GM23338 (cell line): ENCODE results near the gene ITGB1BP1. TPM values are rescaled to one million over a fixed set of nuclear protein-coding genes. Genes with fewer than 3 reads are reported as not detected.

Source experiments
- ATAC-seq: fragments of 200-7000 bp; cut with Tn5 transposase; 3 replicates; pipeline ENCODE4 v1.9.1; 2020
- DNase-seq: peaks from one replicate; pipeline ENCODE4 v3.0.0-alpha.2; 2015; ENCODE audit warnings: low spot score
- H2AFZ ChIP-seq: fragments of 200-600 bp; sonication (generic); 2 replicates; pipeline ENCODE4 v1.8.0; 2016; ENCODE audit warnings: antibody characterized with exemption, mild to moderate bottlenecking, moderate library complexity
- H3F3A ChIP-seq: fragments of 200-600 bp; sonication (generic); replicated peaks from 2 replicates; pipeline ENCODE4 v1.8.0; 2017; ENCODE audit warnings: antibody characterized with exemption, mixed run types, low read depth
- H3K27ac ChIP-seq: fragments of 200-600 bp; sonication (generic); 2 replicates; pipeline ENCODE4 v1.6.1; 2016; ENCODE audit warnings: low read depth
- H3K27me3 ChIP-seq: fragments of 200-600 bp; sonication (generic); 2 replicates; pipeline ENCODE4 v1.8.0; 2016; ENCODE audit warnings: mild to moderate bottlenecking, mixed run types, moderate library complexity; ENCODE audit not compliant: insufficient read depth
- H3K36me3 ChIP-seq: fragments of 200-600 bp; sonication (generic); 2 replicates; pipeline ENCODE4 v1.8.0; 2016; ENCODE audit warnings: mild to moderate bottlenecking; ENCODE audit not compliant: insufficient read depth
- H3K4me1 ChIP-seq: fragments of 200-600 bp; sonication (generic); 2 replicates; pipeline ENCODE4 v1.8.0; 2016; ENCODE audit warnings: mild to moderate bottlenecking, moderate library complexity; ENCODE audit not compliant: insufficient read depth
- H3K4me2 ChIP-seq: fragments of 200-600 bp; sonication (generic); 2 replicates; pipeline ENCODE4 v1.7.1; 2017; ENCODE audit warnings: mixed run types
- H3K4me3 ChIP-seq: fragments of 200-600 bp; sonication (generic); 2 replicates; pipeline ENCODE4 v1.6.1; 2016; ENCODE audit warnings: mixed run types
- H3K79me2 ChIP-seq: fragments of 200-600 bp; sonication (generic); replicated peaks from 2 replicates; pipeline ENCODE4 v1.8.0; 2017; ENCODE audit warnings: mild to moderate bottlenecking; ENCODE audit not compliant: insufficient read depth
- H3K9me2 ChIP-seq: fragments of 200-600 bp; sonication (generic); 2 replicates; pipeline ENCODE4 v1.8.0; 2017; ENCODE audit not compliant: insufficient read depth
- H4K20me1 ChIP-seq: fragments of 200-600 bp; sonication (generic); replicated peaks from 2 replicates; pipeline ENCODE4 v1.8.0; 2017; ENCODE audit warnings: mild to moderate bottlenecking; ENCODE audit not compliant: insufficient read depth
- H3K27ac Mint-ChIP-seq: 2 replicates; pipeline ENCODE4 v1.8.0; 2020; ENCODE audit warnings: inconsistent platforms, mild to moderate bottlenecking, moderate library complexity, mixed read lengths
- H3K27me3 Mint-ChIP-seq: 3 replicates; pipeline ENCODE4 v1.8.0; 2022; ENCODE audit warnings: low read depth, mild to moderate bottlenecking, moderate library complexity, mixed read lengths, inconsistent platforms; ENCODE audit not compliant: insufficient read depth, poor library complexity
- H3K36me3 Mint-ChIP-seq: 3 replicates; pipeline ENCODE4 v1.8.0; 2021; ENCODE audit warnings: low read depth, mild to moderate bottlenecking, inconsistent platforms, moderate library complexity, mixed read lengths
- H3K4me1 Mint-ChIP-seq: 3 replicates; pipeline ENCODE4 v1.8.0; 2020; ENCODE audit warnings: mild to moderate bottlenecking, inconsistent platforms, mixed read lengths
- H3K4me3 Mint-ChIP-seq: 3 replicates; pipeline ENCODE4 v1.8.0; 2021; ENCODE audit warnings: moderate library complexity, mild to moderate bottlenecking, inconsistent platforms, mixed read lengths
- H3K9me3 Mint-ChIP-seq: 3 replicates; pipeline ENCODE4 v1.8.0; 2020; ENCODE audit warnings: moderate library complexity, mild to moderate bottlenecking, inconsistent platforms, mixed read lengths
- CREB1 ChIP-seq: fragments of 250-450 bp; sonication (Bioruptor Pico); IDR thresholded peaks from 2 replicates; pipeline ENCODE4 v1.5.0; 2020; ENCODE audit warnings: low read depth, mild to moderate bottlenecking, moderate library complexity
- EZH2phosphoT487 ChIP-seq: fragments of 200-600 bp; sonication (generic); IDR thresholded peaks from one replicate; pipeline ENCODE4 v1.8.1; 2018; ENCODE audit warnings: antibody characterized with exemption; ENCODE audit not compliant: unreplicated experiment
- JUNB ChIP-seq: IDR thresholded peaks from one replicate; pipeline ENCODE4 v1.6.1; 2016; ENCODE audit warnings: antibody characterized with exemption; ENCODE audit not compliant: unreplicated experiment
- NANOG ChIP-seq: IDR thresholded peaks from 2 replicates; pipeline ENCODE4 v1.6.1; 2016; ENCODE audit warnings: antibody characterized with exemption, borderline replicate concordance
- POLR2AphosphoS5 ChIP-seq: IDR thresholded peaks from 2 replicates; pipeline ENCODE4 v1.6.1; 2016; ENCODE audit warnings: antibody characterized with exemption, low read depth
- STAT1 ChIP-seq: IDR thresholded peaks from one replicate; pipeline ENCODE4 v1.6.1; 2016; ENCODE audit warnings: antibody characterized with exemption; ENCODE audit not compliant: unreplicated experiment
- ZNF331 ChIP-seq: fragments of 250-450 bp; sonication (Bioruptor Pico); IDR thresholded peaks from 2 replicates; pipeline ENCODE4 v1.5.0; 2020; ENCODE audit warnings: low read depth, mild to moderate bottlenecking, moderate library complexity
- polyA plus RNA-seq: library from polyadenylated mRNA; unstranded; fragments of >200 nt; fragmentation: Nextera tagmentation; extraction: Ambion mirVana; gene quantifications from 2 replicates; pipeline ENCODE4 v1.2.1, GENCODE V29; 2016
- total RNA-seq: library from RNA; depleted of rRNA; stranded (reverse); fragments of >200 nt; shearing (Covaris generic); gene quantifications from 2 replicates; pipeline ENCODE4 v1.2.3, GENCODE V29; 2014
- TF ChIP-seq, protein P1 (sequence below): fragments of 250-450 bp; sonication (Bioruptor Pico); IDR thresholded peaks from 2 replicates; pipeline ENCODE4 v1.5.0; 2020; ENCODE audit warnings: mild to moderate bottlenecking, moderate library complexity
- TF ChIP-seq, protein P2 (sequence below), 2 experiments: fragments of 200-600 bp in 1 of 2; sonication (generic) in 1 of 2; conservative IDR thresholded peaks; 2 replicates each; pipeline versions ENCODE4 v1.5.1 to v1.6.1; 2016 to 2017; ENCODE audit warnings: antibody characterized with exemption in 2 of 2, low read depth in 2 of 2, mild to moderate bottlenecking in 2 of 2, moderate library complexity in 1 of 2
- TF ChIP-seq, protein P3 (sequence below): IDR thresholded peaks from one replicate; pipeline ENCODE4 v1.6.1; 2018; ENCODE audit warnings: antibody characterized with exemption; ENCODE audit not compliant: unreplicated experiment

Gene ITGB1BP1
- total and polyA plus RNA-seq, 2 experiments from 2014 or later, result 29.1 to 63.5 TPM

DNA sequence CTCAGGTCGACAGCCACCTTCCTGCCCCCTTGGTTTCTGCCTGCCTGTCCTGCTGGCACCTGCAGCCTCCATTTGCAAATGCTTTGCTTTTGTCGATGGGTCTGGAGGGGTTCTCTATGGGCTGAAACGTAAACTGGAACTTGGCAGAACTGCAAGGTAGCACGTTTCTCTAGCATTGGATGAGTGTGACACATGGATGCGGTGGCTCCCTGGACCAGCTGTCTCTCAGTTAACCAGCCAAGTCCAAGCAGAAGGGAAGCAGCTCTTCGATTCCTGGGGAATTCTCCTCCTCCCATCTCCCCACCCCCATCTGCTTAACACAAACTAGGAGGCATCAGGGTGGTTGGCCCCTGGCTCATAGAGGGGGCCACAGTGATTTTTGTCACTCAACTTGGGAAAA is 57.3 kb downstream of the ITGB1BP1 start:
- H3K27ac ChIP-seq, result no peak overlapping the region
- H3K36me3 ChIP-seq, result no peaks in the 10 kb centered on the region; the same call in 1 of the 2 replicates
- H4K20me1 ChIP-seq, result no peaks in the 10 kb centered on the region
- H3K27me3 ChIP-seq, result no peaks in the 10 kb centered on the region
- no peak for TF ChIP-seq EZH2phosphoT487
- Mint-ChIP-seq H3K27ac (no peak overlapping the region), H3K9me3 (no peaks in the 10 kb centered on the region), H3K27me3 (peaks cover 6% of the 10 kb centered on the region), H3K4me3 (no peak overlapping the region), H3K4me1 (0 out of 3 replicates have a peak, but pooled peaks cover under 1% of the 10 kb centered on the region), H3K36me3 (peaks cover 23% of the 10 kb centered on the region; the same call in 2 of the 3 replicates)
- no peaks in the 10 kb centered on the region for H3F3A ChIP-seq
- ATAC-seq, result no peak
- H3K79me2 ChIP-seq, result no peaks in the 10 kb centered on the region
- no peak overlapping the region for H3K4me2 ChIP-seq
- H2AFZ ChIP-seq, result no peak overlapping the region
- H3K9me2 ChIP-seq, result no peaks in the 10 kb centered on the region
- no peak overlapping the region for H3K4me3 ChIP-seq
- no peaks in the 10 kb centered on the region for H3K4me1 ChIP-seq
- DNase-seq, result no peak

DNA sequence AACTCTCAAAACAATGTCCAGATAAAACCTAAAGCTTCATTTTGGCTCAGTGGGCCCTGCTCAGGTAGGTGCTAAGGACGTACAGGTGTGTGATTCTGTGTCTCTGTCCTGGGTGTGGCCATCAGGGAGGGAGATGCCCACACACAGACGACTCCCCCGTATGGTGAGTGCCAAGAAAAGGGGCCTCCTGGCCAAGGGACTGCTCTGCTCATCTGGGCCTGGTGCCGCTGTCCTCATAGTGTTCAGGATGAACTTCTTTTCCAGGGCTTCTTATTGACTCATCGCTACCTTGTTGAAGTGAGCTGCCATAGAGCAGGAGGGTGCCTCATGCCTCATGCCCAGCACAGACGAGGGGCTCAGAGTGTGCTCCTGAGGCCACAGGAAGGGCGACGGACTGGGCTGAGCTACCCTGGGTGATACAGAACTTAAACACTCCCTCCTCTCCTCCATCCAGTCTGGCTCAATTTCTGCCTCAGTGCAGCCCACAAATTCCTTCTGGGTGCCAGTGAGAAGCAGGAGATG is 57.8 kb downstream of the ITGB1BP1 start:
- Mint-ChIP-seq H3K27ac (no peak overlapping the region; the same call in 1 of the 2 replicates), H3K4me1 (no peaks in the 10 kb centered on the region), H3K27me3 (peaks cover 6% of the 10 kb centered on the region), H3K9me3 (no peaks in the 10 kb centered on the region), H3K36me3 (peaks cover 22% of the 10 kb centered on the region; the same call in 2 of the 3 replicates), H3K4me3 (no peak overlapping the region)
- Histone ChIP-seq H3F3A (no peaks in the 10 kb centered on the region), H3K9me2 (no peaks in the 10 kb centered on the region), H2AFZ (no peak overlapping the region), H3K27ac (no peak overlapping the region), H3K4me3 (no peak overlapping the region), H3K27me3 (no peaks in the 10 kb centered on the region), H3K4me1 (no peaks in the 10 kb centered on the region), H3K79me2 (no peaks in the 10 kb centered on the region), H3K4me2 (no peak overlapping the region), H3K36me3 (no peaks in the 10 kb centered on the region; the same call in 1 of the 2 replicates), H4K20me1 (no peaks in the 10 kb centered on the region)
- DNase-seq (no peak), ATAC-seq (no peak)
- TF ChIP-seq STAT1, result no peak
- no peak for TF ChIP-seq NANOG
- TF ChIP-seq, protein P1, sequence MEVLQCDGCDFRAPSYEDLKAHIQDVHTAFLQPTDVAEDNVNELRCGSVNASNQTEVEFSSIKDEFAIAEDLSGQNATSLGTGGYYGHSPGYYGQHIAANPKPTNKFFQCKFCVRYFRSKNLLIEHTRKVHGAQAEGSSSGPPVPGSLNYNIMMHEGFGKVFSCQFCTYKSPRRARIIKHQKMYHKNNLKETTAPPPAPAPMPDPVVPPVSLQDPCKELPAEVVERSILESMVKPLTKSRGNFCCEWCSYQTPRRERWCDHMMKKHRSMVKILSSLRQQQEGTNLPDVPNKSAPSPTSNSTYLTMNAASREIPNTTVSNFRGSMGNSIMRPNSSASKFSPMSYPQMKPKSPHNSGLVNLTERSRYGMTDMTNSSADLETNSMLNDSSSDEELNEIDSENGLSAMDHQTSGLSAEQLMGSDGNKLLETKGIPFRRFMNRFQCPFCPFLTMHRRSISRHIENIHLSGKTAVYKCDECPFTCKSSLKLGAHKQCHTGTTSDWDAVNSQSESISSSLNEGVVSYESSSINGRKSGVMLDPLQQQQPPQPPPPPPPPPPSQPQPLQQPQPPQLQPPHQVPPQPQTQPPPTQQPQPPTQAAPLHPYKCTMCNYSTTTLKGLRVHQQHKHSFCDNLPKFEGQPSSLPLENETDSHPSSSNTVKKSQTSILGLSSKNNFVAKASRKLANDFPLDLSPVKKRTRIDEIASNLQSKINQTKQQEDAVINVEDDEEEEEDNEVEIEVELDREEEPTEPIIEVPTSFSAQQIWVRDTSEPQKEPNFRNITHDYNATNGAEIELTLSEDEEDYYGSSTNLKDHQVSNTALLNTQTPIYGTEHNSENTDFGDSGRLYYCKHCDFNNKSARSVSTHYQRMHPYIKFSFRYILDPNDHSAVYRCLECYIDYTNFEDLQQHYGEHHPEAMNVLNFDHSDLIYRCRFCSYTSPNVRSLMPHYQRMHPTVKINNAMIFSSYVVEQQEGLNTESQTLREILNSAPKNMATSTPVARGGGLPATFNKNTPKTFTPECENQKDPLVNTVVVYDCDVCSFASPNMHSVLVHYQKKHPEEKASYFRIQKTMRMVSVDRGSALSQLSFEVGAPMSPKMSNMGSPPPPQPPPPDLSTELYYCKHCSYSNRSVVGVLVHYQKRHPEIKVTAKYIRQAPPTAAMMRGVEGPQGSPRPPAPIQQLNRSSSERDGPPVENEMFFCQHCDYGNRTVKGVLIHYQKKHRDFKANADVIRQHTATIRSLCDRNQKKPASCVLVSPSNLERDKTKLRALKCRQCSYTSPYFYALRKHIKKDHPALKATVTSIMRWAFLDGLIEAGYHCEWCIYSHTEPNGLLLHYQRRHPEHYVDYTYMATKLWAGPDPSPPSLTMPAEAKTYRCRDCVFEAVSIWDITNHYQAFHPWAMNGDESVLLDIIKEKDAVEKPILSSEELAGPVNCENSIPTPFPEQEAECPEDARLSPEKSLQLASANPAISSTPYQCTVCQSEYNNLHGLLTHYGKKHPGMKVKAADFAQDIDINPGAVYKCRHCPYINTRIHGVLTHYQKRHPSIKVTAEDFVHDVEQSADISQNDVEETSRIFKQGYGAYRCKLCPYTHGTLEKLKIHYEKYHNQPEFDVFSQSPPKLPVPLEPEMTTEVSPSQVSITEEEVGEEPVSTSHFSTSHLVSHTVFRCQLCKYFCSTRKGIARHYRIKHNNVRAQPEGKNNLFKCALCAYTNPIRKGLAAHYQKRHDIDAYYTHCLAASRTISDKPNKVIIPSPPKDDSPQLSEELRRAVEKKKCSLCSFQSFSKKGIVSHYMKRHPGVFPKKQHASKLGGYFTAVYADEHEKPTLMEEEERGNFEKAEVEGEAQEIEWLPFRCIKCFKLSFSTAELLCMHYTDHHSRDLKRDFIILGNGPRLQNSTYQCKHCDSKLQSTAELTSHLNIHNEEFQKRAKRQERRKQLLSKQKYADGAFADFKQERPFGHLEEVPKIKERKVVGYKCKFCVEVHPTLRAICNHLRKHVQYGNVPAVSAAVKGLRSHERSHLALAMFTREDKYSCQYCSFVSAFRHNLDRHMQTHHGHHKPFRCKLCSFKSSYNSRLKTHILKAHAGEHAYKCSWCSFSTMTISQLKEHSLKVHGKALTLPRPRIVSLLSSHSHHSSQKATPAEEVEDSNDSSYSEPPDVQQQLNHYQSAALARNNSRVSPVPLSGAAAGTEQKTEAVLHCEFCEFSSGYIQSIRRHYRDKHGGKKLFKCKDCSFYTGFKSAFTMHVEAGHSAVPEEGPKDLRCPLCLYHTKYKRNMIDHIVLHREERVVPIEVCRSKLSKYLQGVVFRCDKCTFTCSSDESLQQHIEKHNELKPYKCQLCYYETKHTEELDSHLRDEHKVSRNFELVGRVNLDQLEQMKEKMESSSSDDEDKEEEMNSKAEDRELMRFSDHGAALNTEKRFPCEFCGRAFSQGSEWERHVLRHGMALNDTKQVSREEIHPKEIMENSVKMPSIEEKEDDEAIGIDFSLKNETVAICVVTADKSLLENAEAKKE (CRISPR knock-in tag), result no peak
- no peak for TF ChIP-seq CREB1 (CRISPR knock-in tag)
- no peak for TF ChIP-seq EZH2phosphoT487
- TF ChIP-seq, protein P2, sequence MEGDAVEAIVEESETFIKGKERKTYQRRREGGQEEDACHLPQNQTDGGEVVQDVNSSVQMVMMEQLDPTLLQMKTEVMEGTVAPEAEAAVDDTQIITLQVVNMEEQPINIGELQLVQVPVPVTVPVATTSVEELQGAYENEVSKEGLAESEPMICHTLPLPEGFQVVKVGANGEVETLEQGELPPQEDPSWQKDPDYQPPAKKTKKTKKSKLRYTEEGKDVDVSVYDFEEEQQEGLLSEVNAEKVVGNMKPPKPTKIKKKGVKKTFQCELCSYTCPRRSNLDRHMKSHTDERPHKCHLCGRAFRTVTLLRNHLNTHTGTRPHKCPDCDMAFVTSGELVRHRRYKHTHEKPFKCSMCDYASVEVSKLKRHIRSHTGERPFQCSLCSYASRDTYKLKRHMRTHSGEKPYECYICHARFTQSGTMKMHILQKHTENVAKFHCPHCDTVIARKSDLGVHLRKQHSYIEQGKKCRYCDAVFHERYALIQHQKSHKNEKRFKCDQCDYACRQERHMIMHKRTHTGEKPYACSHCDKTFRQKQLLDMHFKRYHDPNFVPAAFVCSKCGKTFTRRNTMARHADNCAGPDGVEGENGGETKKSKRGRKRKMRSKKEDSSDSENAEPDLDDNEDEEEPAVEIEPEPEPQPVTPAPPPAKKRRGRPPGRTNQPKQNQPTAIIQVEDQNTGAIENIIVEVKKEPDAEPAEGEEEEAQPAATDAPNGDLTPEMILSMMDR (conservative IDR thresholded peaks at IDR 0.05; ENCODE audit: low read depth in 2 of 2), result no peak
- no peak for TF ChIP-seq JUNB
- TF ChIP-seq, protein P3, sequence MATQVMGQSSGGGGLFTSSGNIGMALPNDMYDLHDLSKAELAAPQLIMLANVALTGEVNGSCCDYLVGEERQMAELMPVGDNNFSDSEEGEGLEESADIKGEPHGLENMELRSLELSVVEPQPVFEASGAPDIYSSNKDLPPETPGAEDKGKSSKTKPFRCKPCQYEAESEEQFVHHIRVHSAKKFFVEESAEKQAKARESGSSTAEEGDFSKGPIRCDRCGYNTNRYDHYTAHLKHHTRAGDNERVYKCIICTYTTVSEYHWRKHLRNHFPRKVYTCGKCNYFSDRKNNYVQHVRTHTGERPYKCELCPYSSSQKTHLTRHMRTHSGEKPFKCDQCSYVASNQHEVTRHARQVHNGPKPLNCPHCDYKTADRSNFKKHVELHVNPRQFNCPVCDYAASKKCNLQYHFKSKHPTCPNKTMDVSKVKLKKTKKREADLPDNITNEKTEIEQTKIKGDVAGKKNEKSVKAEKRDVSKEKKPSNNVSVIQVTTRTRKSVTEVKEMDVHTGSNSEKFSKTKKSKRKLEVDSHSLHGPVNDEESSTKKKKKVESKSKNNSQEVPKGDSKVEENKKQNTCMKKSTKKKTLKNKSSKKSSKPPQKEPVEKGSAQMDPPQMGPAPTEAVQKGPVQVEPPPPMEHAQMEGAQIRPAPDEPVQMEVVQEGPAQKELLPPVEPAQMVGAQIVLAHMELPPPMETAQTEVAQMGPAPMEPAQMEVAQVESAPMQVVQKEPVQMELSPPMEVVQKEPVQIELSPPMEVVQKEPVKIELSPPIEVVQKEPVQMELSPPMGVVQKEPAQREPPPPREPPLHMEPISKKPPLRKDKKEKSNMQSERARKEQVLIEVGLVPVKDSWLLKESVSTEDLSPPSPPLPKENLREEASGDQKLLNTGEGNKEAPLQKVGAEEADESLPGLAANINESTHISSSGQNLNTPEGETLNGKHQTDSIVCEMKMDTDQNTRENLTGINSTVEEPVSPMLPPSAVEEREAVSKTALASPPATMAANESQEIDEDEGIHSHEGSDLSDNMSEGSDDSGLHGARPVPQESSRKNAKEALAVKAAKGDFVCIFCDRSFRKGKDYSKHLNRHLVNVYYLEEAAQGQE, result no peak
- TF ChIP-seq ZNF331, result no peak
- TF ChIP-seq POLR2AphosphoS5, result no peak
